Measurements from ENCODE around the gene MYO3B. TPM values are rescaled to one million over a fixed set of nuclear protein-coding genes. Genes with fewer than 3 reads are reported as not detected.

Gene MYO3B
- total and polyA plus RNA-seq, 8 donors: 0.38 to 1.3 (median 0.52) TPM

GRCh38 chr2:170142502-170142901 is 35.4 kb upstream of the MYO3B start:
- DNase-seq (no peak), FAIRE-seq (no peak), ATAC-seq (no peak)
- no peak overlapping the region for H3K4me3 ChIP-seq
- intact Hi-C loops (cut with DNase I): no loop called here
- TF ChIP-seq, protein P1, sequence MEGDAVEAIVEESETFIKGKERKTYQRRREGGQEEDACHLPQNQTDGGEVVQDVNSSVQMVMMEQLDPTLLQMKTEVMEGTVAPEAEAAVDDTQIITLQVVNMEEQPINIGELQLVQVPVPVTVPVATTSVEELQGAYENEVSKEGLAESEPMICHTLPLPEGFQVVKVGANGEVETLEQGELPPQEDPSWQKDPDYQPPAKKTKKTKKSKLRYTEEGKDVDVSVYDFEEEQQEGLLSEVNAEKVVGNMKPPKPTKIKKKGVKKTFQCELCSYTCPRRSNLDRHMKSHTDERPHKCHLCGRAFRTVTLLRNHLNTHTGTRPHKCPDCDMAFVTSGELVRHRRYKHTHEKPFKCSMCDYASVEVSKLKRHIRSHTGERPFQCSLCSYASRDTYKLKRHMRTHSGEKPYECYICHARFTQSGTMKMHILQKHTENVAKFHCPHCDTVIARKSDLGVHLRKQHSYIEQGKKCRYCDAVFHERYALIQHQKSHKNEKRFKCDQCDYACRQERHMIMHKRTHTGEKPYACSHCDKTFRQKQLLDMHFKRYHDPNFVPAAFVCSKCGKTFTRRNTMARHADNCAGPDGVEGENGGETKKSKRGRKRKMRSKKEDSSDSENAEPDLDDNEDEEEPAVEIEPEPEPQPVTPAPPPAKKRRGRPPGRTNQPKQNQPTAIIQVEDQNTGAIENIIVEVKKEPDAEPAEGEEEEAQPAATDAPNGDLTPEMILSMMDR (IDR thresholded peaks at IDR 0.05): no peak
- H3K4me1 ChIP-seq: peaks cover 0 to 11% (median 0%) of the 10 kb centered on the region in 3 donors
- H3K27ac ChIP-seq: no peak overlapping the region
- H3K27me3 ChIP-seq: no peaks in the 10 kb centered on the region
- H3K9me3 ChIP-seq: no peaks in the 10 kb centered on the region
- WGBS, 2 donors: 58 to 70% methylated on average over 7 of the region's 7 CpGs
- no peaks in the 10 kb centered on the region for H3K36me3 ChIP-seq

DNA sequence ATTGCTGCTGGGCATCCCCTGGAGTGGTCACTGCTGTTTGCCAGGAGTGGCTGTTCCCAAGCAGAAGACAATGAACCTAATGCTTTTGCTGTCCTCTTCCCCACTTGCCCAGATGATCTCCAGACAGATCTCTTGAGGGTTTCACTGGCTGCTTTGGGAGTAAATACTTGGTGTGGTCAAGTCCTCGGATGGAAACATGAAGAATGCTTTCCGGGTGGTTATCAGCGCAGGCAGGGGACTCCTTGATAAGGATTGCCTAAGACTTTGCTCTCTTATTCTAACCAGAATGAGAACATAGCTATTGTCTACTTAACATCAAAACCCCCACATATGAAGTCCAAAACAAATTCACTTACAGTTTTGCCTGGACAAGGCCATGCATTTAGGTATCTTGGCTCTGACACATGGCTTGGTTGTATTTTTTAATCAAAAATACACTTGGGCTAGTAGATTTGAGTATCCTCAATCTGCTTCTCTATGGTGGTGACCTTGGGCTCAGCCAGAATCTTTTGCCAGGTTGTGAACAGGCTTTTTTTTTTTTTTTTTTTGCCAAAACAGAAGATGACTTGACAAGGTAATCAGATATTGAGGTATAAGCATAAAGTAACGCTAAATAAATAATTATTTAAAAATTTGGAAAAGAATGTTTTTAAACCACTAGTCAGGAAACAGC is 34.8 kb upstream of the MYO3B start:
- Histone ChIP-seq H3K27me3 (no peaks in the 10 kb centered on the region), H3K4me1 (peaks cover 0 to 11% (median 0%) of the 10 kb centered on the region in 3 donors), H3K9me3 (no peaks in the 10 kb centered on the region), H3K4me3 (no peak overlapping the region), H3K36me3 (no peaks in the 10 kb centered on the region), H3K27ac (no peak overlapping the region)
- intact Hi-C loops (cut with DNase I): no loop called here
- ATAC-seq: peak in 1 of 4 donors; percentile 44
- no peak for FAIRE-seq
- 19 to 26% methylated on average over 4 of the region's 4 CpGs for WGBS, 2 donors
- TF ChIP-seq, protein P1 (IDR thresholded peaks at IDR 0.05): no peak
- no peak for DNase-seq

DNA sequence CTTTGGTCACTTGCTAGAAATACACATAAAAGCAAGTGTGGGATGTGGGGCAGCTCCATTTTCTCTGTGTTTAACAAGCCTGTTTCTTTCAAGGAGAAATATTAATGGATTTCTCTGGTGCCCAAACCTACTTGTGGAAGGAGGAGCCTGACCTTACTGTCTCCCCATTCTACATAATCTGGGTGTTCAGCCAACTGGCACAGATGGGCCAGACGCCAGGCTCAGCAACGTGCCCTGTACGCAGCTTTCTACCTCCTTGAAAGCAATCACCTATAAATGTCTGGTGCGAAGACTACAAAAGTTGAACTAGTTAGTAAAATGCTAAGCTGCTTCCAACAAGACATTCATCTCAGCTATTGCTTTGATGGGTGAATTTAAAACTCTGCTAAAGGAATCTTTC is 33.2 kb upstream of the MYO3B start:
- Histone ChIP-seq H3K4me3 (no peak overlapping the region), H3K4me1 (peaks cover 0 to 11% (median 0%) of the 10 kb centered on the region in 3 donors), H3K36me3 (no peaks in the 10 kb centered on the region), H3K9me3 (no peaks in the 10 kb centered on the region), H3K27me3 (no peaks in the 10 kb centered on the region), H3K27ac (no peak overlapping the region)
- ATAC-seq: peak in 1 of 4 donors; percentile 64
- intact Hi-C loops (cut with DNase I): no loop called here
- no peak for DNase-seq
- WGBS, 2 donors: 43 to 52% methylated on average over 4 of the region's 4 CpGs
- FAIRE-seq: no peak
- TF ChIP-seq, protein P1 (IDR thresholded peaks at IDR 0.05): no peak

DNA sequence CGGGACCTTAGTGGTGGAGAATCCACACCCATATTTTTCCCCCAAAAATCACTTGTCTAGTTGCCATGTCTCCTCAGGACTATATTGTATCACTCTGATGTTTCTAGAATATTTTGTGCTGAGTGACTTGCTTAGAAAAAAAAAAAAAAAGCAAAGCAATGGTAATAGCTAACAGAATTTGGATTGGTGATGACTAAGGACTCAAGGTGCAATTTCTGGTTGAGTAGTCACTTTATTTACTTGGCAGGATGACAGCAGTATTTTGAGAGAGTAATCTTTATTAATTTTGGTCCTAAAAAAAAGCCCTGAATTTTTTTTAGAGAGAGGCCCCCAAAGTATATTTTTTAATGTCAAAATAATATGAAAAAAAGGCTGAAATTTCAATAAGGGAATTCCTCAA is 32.8 kb upstream of the MYO3B start:
- no peaks in the 10 kb centered on the region for H3K36me3 ChIP-seq
- FAIRE-seq (no peak), ATAC-seq (no peak), DNase-seq (no peak)
- TF ChIP-seq, protein P1 (IDR thresholded peaks at IDR 0.05): no peak
- WGBS, 2 donors: 79 to 86% methylated on average over 1 of the region's 1 CpG
- H3K4me3 ChIP-seq: no peak overlapping the region
- no peak overlapping the region for H3K27ac ChIP-seq
- H3K9me3 ChIP-seq: no peaks in the 10 kb centered on the region
- no peaks in the 10 kb centered on the region for H3K27me3 ChIP-seq
- peaks cover 0 to 11% (median 0%) of the 10 kb centered on the region in 3 donors for H3K4me1 ChIP-seq
- intact Hi-C loops (cut with DNase I): no loop called here

- TF ChIP-seq, protein P1 (IDR thresholded peaks at IDR 0.05): no peak
- Histone ChIP-seq H3K27ac (no peak overlapping the region), H3K36me3 (no peaks in the 10 kb centered on the region), H3K27me3 (no peaks in the 10 kb centered on the region), H3K4me3 (no peak overlapping the region), H3K4me1 (peaks cover 0 to 11% (median 0%) of the 10 kb centered on the region in 3 donors), H3K9me3 (no peaks in the 10 kb centered on the region)
- ATAC-seq (no peak), DNase-seq (no peak), FAIRE-seq (no peak)
- intact Hi-C loops (cut with DNase I): no loop called here
- 73 to 74% methylated on average over 7 of the region's 7 CpGs for WGBS, 2 donors
These were observed 32.1 kb upstream of the MYO3B start for GRCh38 chr2:170145675-170146432.

Data from pancreas (tissue), 10 donors.